Measurements from ENCODE around the gene BRSK2. TPM values are rescaled to one million over a fixed set of nuclear protein-coding genes. Genes with fewer than 3 reads are reported as not detected.
"Not testable (repeated sequence)": the region's sequence is repeated elsewhere in the genome, so short reads cannot be mapped to it uniquely, and the experiment has no call there.

BRSK2 gene
- total RNA-seq (under 1 TPM in 9 of 10 donors, not detected in 1; 0.13 to 0.91 (median 0.42) TPM), polyA plus RNA-seq (1 to 10 TPM in 1 of 2 donors, under 1 TPM in 1; 0.68 to 2.3 TPM)
- long read RNA-seq, donor 1, result 0 reads
- long read RNA-seq, donor 2, result 0 reads
- long read RNA-seq, donor 3, partial matches to known transcripts, result 0 of 1 reads
- long read RNA-seq, donor 3, other reads (novel, unspliced or antisense), result 1 of 1 reads

DNA sequence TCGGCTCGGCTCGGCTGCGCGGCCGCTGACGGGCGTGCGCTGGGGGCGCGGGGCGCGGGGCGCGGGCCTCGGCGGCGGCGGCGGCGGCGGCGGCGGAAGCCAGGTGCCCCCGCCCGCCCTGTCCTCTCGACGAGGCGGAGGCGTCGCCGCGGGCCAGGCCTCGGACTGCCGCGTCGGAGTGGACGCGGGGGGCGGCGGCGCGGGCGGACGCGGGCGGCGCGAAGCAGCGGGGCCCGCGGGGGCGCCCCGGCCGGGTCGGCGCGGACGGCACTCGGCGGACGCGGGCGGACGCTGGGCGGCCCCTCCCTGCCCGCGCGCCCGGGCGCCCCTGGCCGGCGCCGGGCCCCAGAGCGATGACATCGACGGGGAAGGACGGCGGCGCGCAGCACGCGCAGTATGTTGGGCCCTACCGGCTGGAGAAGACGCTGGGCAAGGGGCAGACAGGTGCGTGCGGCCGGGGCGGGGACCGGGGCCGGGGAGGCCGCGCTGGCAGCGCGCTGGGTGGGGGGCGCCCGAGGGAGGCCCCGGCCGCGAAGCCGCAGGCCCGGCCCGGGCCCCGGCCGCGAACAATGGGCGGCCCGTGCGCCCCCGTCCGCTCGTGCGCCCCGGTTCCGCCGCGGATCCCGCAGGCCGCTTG lies at the start of gene BRSK2:
TSS of gene BRSK2 (plus strand) at position 3 of the 637 bp plus-strand sequence. CDS start at position 354, 351 bp downstream.
- Histone ChIP-seq H3K27me3 (peaks cover 0 to 52% (median 36%) of the 10 kb centered on the region in 7 donors), H3K4me1 (peaks cover 6 to 18% (median 14%) of the 10 kb centered on the region in 9 donors), H3K27ac (peak within 1 kb of the TSS in 9 of 10 donors; percentile 35 to 73 (median 62)), H3K4me3 (peak within 1 kb of the TSS; percentile 36 to 77 (median 58)), H3K9me3 (no peaks in the 10 kb centered on the region), H3K36me3 (no peaks in the 10 kb centered on the region)
- TF ChIP-seq, protein P1, sequence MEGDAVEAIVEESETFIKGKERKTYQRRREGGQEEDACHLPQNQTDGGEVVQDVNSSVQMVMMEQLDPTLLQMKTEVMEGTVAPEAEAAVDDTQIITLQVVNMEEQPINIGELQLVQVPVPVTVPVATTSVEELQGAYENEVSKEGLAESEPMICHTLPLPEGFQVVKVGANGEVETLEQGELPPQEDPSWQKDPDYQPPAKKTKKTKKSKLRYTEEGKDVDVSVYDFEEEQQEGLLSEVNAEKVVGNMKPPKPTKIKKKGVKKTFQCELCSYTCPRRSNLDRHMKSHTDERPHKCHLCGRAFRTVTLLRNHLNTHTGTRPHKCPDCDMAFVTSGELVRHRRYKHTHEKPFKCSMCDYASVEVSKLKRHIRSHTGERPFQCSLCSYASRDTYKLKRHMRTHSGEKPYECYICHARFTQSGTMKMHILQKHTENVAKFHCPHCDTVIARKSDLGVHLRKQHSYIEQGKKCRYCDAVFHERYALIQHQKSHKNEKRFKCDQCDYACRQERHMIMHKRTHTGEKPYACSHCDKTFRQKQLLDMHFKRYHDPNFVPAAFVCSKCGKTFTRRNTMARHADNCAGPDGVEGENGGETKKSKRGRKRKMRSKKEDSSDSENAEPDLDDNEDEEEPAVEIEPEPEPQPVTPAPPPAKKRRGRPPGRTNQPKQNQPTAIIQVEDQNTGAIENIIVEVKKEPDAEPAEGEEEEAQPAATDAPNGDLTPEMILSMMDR (IDR thresholded peaks at IDR 0.05), result no peak
- DNase-seq, result peak in 1 of 2 donors; percentile 15
- 1 to 2% methylated on average over 34 to 119 of the region's 119 CpGs for whole genome bisulfite sequencing, 2 donors
- intact Hi-C loops (cut with DNase I), result no loop called here
- ATAC-seq, result no peak

DNA sequence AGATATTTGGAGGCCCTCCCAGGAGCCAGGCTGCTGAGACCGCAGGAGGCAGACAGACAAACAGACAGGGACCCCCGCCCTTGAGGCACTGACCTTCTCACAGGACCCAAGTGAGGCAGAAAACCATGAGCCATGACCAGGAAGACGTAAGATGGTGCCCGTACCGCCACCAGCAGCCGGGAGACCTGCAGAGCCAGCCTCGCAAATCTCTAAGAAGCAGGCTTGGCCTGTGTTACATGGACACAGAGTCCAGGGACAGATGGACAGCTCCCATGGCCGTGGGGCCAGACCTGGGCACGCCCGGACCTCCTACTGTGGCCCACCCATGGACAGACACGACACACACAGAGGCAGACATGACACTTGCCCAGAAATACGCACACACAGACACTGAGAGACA lies 49.6 kb upstream of the BRSK2 start:
- Histone ChIP-seq H3K27ac (no peak overlapping the region), H3K4me1 (peaks cover 10 to 25% (median 16%) of the 10 kb centered on the region in 9 donors), H3K9me3 (no peaks in the 10 kb centered on the region), H3K27me3 (no peaks in the 10 kb centered on the region), H3K4me3 (no peak overlapping the region), H3K36me3 (no peaks in the 10 kb centered on the region)
- TF ChIP-seq, protein P1 (IDR thresholded peaks at IDR 0.05), result no peak
- 72 to 76% methylated on average over 12 of the region's 12 CpGs for WGBS, 2 donors
- DNase-seq, result no peak
- no peak for ATAC-seq
- intact Hi-C loops (cut with DNase I), result no loop called here

GRCh38 chr11:1341226-1341625 lies 48.5 kb upstream of the BRSK2 start:
- H3K27ac ChIP-seq; H3K27me3 ChIP-seq; H3K4me3 ChIP-seq; H3K9me3 ChIP-seq; intact Hi-C loops (cut with DNase I); DNase-seq; ATAC-seq; H3K36me3 ChIP-seq: not testable (repeated sequence)
- WGBS, 2 donors, result 81% methylated on average over 10 of the region's 10 CpGs
- peaks cover 0 to 14% (median 5%) of the 10 kb centered on the region in 9 donors for H3K4me1 ChIP-seq

- TF ChIP-seq, protein P1 (IDR thresholded peaks at IDR 0.05), result peak in 2 of 9 donors; percentile 28 to 30
- peaks cover 0 to 10% (median 2%) of the 10 kb centered on the region in 9 donors for H3K4me1 ChIP-seq
- H3K36me3 ChIP-seq, result no peaks in the 10 kb centered on the region
- ATAC-seq, result peak; percentile 36 to 82 (median 51)
- DNase-seq, result peak in 1 of 2 donors; percentile 32
- H3K9me3 ChIP-seq, result no peaks in the 10 kb centered on the region
- intact Hi-C loops (cut with DNase I), result no loop called here
- H3K4me3 ChIP-seq, result no peak overlapping the region
- no peaks in the 10 kb centered on the region for H3K27me3 ChIP-seq
- H3K27ac ChIP-seq, result peak overlapping the region in 2 of 10 donors; percentile 39 to 43
- 35 to 40% methylated on average over 16 to 17 of the region's 17 CpGs for WGBS, 2 donors
Measured at GRCh38 chr11:1341928-1342524, 47.7 kb upstream of the BRSK2 start.

All from heart right ventricle (tissue), 16 donors.